HG03457 (cell line): ENCODE data around the gene REXO4.
A peak's percentile ranks its signal among the peaks of the same experiment; 100 is the strongest.
"Not testable (repeated sequence)": the region's sequence is repeated elsewhere in the genome, so short reads cannot be mapped to it uniquely, and the experiment has no call there.

Experiments
- ATAC-seq: cut with Tn5 transposase; IDR thresholded peaks from one replicate; pipeline ENCODE4 v1.9.1; 2021; ENCODE audit warnings: moderate number of reproducible peaks; ENCODE audit not compliant: unreplicated experiment

The REXO4 gene

GRCh38 chr9:133389562-133389961 is 28.2 kb downstream of the REXO4 start:
- no peak for ATAC-seq

GRCh38 chr9:133389025-133389557 is 28.7 kb downstream of the REXO4 start:
- ATAC-seq, result no peak

GRCh38 chr9:133387680-133388079 is 30.1 kb downstream of the REXO4 start:
- no peak for ATAC-seq

GRCh38 chr9:133386338-133386737 is 31.5 kb downstream of the REXO4 start:
- ATAC-seq, result no peak

GRCh38 chr9:133385452-133385851 is 32.4 kb downstream of the REXO4 start:
- ATAC-seq, result no peak

- no peak for ATAC-seq
Observed at GRCh38 chr9:133384736-133385321, 33.0 kb downstream of the REXO4 start.

GRCh38 chr9:133383438-133383837 is 34.4 kb downstream of the REXO4 start:
- no peak for ATAC-seq

- no peak for ATAC-seq
Observed at GRCh38 chr9:133382507-133383141, 35.2 kb downstream of the REXO4 start.

GRCh38 chr9:133380734-133381133 is 37.1 kb downstream of the REXO4 start:
- ATAC-seq, result no peak

- ATAC-seq, result no peak
Observed at GRCh38 chr9:133379153-133380086, 38.4 kb downstream of the REXO4 start.

- no peak for ATAC-seq
Observed at GRCh38 chr9:133378408-133378962, 39.3 kb downstream of the REXO4 start.

- ATAC-seq, result no peak
Observed at GRCh38 chr9:133377721-133378216, 40.0 kb downstream of the REXO4 start.

- ATAC-seq, result not testable (repeated sequence)
Observed at GRCh38 chr9:133377280-133377679, 40.5 kb downstream of the REXO4 start.

GRCh38 chr9:133375724-133376654 is 41.8 kb downstream of the REXO4 start, which contains the start of the genes STKLD1 and SURF4:
TSS of gene STKLD1 (plus strand) at chr9:133376366. CDS start at chr9:133376474, 108 bp downstream.
TSS of gene SURF4 (minus strand) at chr9:133376060. CDS start at chr9:133375969, 91 bp downstream.
- ATAC-seq, result peak; percentile 77

- peak; percentile 7 for ATAC-seq
Observed at GRCh38 chr9:133375116-133375723, 42.6 kb downstream of the REXO4 start.

- no peak for ATAC-seq
Observed at GRCh38 chr9:133374612-133375115, 43.1 kb downstream of the REXO4 start.

GRCh38 chr9:133372144-133372543 is 45.7 kb downstream of the REXO4 start:
- ATAC-seq, result no peak

- no peak for ATAC-seq
Observed at GRCh38 chr9:133371261-133371711, 46.5 kb downstream of the REXO4 start.

GRCh38 chr9:133370685-133371084 is 47.1 kb downstream of the REXO4 start:
- ATAC-seq, result no peak
